ENCODE data around the gene C19orf25.

GRCh38 chr19:1487576-1488281 lies 8.7 kb upstream of the C19orf25 start:
- TF ChIP-seq POLR2A (IDR thresholded peaks at IDR 0.05) (no peak), CTCF (IDR thresholded peaks at IDR 0.05) (no peak)

All from right lobe of liver (tissue), 4 donors.